Left ventricle myocardium superior (tissue), 1 donor: ENCODE measurements around the gene RAP1A. TPM values are rescaled to one million over a fixed set of nuclear protein-coding genes. Genes with fewer than 3 reads are reported as not detected.

Source experiments
- total RNA-seq: library from RNA; stranded (reverse); fragmentation: NEBNext Ultra II Directional; extraction: Animal tissue kit (Norgen Biotek cat#: 25700); gene quantifications from one replicate; pipeline ENCODE4 v1.2.1, GENCODE V29; 2021
- donor health status: DM: no; HTN: yes; CAD: no; lungs with severe emphysema.

Gene RAP1A
- total RNA-seq, 1 donor from 2014 or later, result 102 TPM

Other genes with a start within 250 kb of the RAP1A start
- 0.17 TPM for gene OVGP1, start 192.1 kb upstream of the RAP1A start, total RNA-seq
- gene WDR77, start 170.5 kb upstream of the RAP1A start, total RNA-seq, result 27.3 TPM
- gene ATP5PB, start 170.3 kb upstream of the RAP1A start, total RNA-seq, result 714 TPM
- 8.0 TPM for gene C1orf162, start 145.8 kb upstream of the RAP1A start, total RNA-seq
- 4.1 TPM for gene ADORA3, start 116.2 kb upstream of the RAP1A start, total RNA-seq
- gene TMIGD3, start 116.2 kb upstream of the RAP1A start, total RNA-seq, result 0.64 TPM
- 23.1 TPM for gene INKA2, start 119.6 kb downstream of the RAP1A start, total RNA-seq
- gene DDX20, start 136.1 kb downstream of the RAP1A start, total RNA-seq, result 7.1 TPM